HG03159 (cell line): ENCODE measurements around the gene EEA1.

Source experiments
- ATAC-seq: cut with Tn5 transposase; IDR thresholded peaks from one replicate; pipeline ENCODE4 v1.9.1; 2021; ENCODE audit warnings: mild to moderate bottlenecking, moderate library complexity; ENCODE audit not compliant: unreplicated experiment

The EEA1 gene

GRCh38 chr12:92898755-92899154, 30.3 kb downstream of the EEA1 start:
- ATAC-seq = no peak

GRCh38 chr12:92897844-92898243, 31.3 kb downstream of the EEA1 start:
- no peak for ATAC-seq

- ATAC-seq = no peak
Observed at GRCh38 chr12:92890601-92891106, 38.4 kb downstream of the EEA1 start.

- ATAC-seq = no peak
Observed at GRCh38 chr12:92886131-92886530, 43.0 kb downstream of the EEA1 start.

- no peak for ATAC-seq
Observed at GRCh38 chr12:92879698-92880322, 49.3 kb downstream of the EEA1 start.

GRCh38 chr12:92877904-92878303, 51.2 kb downstream of the EEA1 start:
- no peak for ATAC-seq

GRCh38 chr12:92876496-92876895, 52.6 kb downstream of the EEA1 start:
- ATAC-seq = no peak

- ATAC-seq = no peak
Observed at GRCh38 chr12:92871116-92871515, 58.0 kb downstream of the EEA1 start.

GRCh38 chr12:92866418-92866817, 62.7 kb downstream of the EEA1 start:
- ATAC-seq = no peak

GRCh38 chr12:92863251-92863650, 65.8 kb downstream of the EEA1 start:
- ATAC-seq = no peak

- ATAC-seq = no peak
Observed at GRCh38 chr12:92861381-92861780, 67.7 kb downstream of the EEA1 start.

GRCh38 chr12:92860521-92860920, 68.6 kb downstream of the EEA1 start:
- no peak for ATAC-seq

- ATAC-seq = no peak
Observed at GRCh38 chr12:92859650-92860386, 69.3 kb downstream of the EEA1 start.

GRCh38 chr12:92857818-92858217, 71.3 kb downstream of the EEA1 start:
- no peak for ATAC-seq

GRCh38 chr12:92854344-92854743, 74.8 kb downstream of the EEA1 start:
- ATAC-seq = no peak

- ATAC-seq = no peak
Observed at GRCh38 chr12:92848740-92849139, 80.4 kb downstream of the EEA1 start.

GRCh38 chr12:92847368-92847767, 81.7 kb downstream of the EEA1 start:
- ATAC-seq = no peak

- ATAC-seq = no peak
Observed at GRCh38 chr12:92845329-92845728, 83.8 kb downstream of the EEA1 start.

GRCh38 chr12:92844151-92844763, 84.8 kb downstream of the EEA1 start:
- ATAC-seq = no peak

- ATAC-seq = no peak
Observed at GRCh38 chr12:92829686-92830282, 99.3 kb downstream of the EEA1 start.

- ATAC-seq = no peak
Observed at GRCh38 chr12:92828565-92828964, 100.5 kb downstream of the EEA1 start.
